B cell (primary cell): ENCODE results near the gene BMS1. TPM values are rescaled to one million over a fixed set of nuclear protein-coding genes. Genes with fewer than 3 reads are reported as not detected.

Source experiments
- ATAC-seq: fragments of 200-7000 bp; cut with Tn5 transposase; one replicate; pipeline ENCODE4 v1.10.0; 2021; ENCODE audit warnings: low read depth, mild to moderate bottlenecking, moderate number of reproducible peaks, moderate library complexity
- CTCF ChIA-PET: fragments of 350-600 bp; sonication (Branson Sonifier 250); formaldehyde crosslinking; loops from one replicate; lab custom pipeline; 2021; ENCODE audit warnings: antibody characterized with exemption, inconsistent platforms; lab: Charles Lee
- POLR2A ChIA-PET: fragments of 350-600 bp; sonication (Branson Sonifier 250); formaldehyde crosslinking; loops from one replicate; lab custom pipeline; 2021; ENCODE audit warnings: antibody characterized with exemption; lab: Charles Lee
- DNase-seq: peaks from one replicate; pipeline ENCODE4 v3.0.0; 2013
- H2AFZ ChIP-seq: 2 replicates; pipeline ENCODE4 v1.6.1; 2012; ENCODE audit warnings: mild to moderate bottlenecking, low read depth, low read length; ENCODE audit not compliant: insufficient read depth, poor library complexity, severe bottlenecking
- H3K27ac ChIP-seq, 2 donors: 1 replicate in 1 of 2; 2 replicates in 1 of 2; pipeline ENCODE4 v1.5.1; 2012 to 2013; ENCODE audit warnings: low read length in 2 of 2, mild to moderate bottlenecking in 2 of 2, moderate library complexity in 1 of 2
- H3K27me3 ChIP-seq, 4 experiments: fragments of 200-600 bp in 1 of 4; sonication (generic) in 1 of 4; replicated peaks in 1 of 4; 1 replicate in 2 of 4; 2 replicates in 2 of 4; pipeline versions ENCODE4 v1.6.1 to v1.7.0; 2013 to 2016; ENCODE audit warnings: low read length in 3 of 4, mild to moderate bottlenecking in 2 of 4, mixed read lengths in 1 of 4, moderate library complexity in 1 of 4; ENCODE audit not compliant: insufficient read depth in 4 of 4, control insufficient read depth in 3 of 4; ENCODE audit errors: control extremely low read depth in 1 of 4
- H3K36me3 ChIP-seq, 2 experiments: replicated peaks in 1 of 2; 1 replicate in 1 of 2; 2 replicates in 1 of 2; pipeline versions ENCODE4 v1.6.1 to v1.7.1; 2013; ENCODE audit warnings: low read length in 1 of 2; ENCODE audit not compliant: insufficient read depth in 2 of 2, control insufficient read depth in 1 of 2; ENCODE audit errors: control extremely low read depth in 1 of 2, extremely low read depth in 1 of 2
- H3K4me1 ChIP-seq, 2 donors: fragments of 200-600 bp in 1 of 2; sonication (generic) in 1 of 2; 1 replicate in 1 of 2; 2 replicates in 1 of 2; pipeline versions ENCODE4 v1.5.1 to v1.6.1; 2013 to 2017; ENCODE audit warnings: low read length in 2 of 2; ENCODE audit not compliant: control insufficient read depth in 2 of 2, insufficient read depth in 2 of 2
- H3K4me2 ChIP-seq: replicated peaks from 2 replicates; pipeline ENCODE3; 2012; ENCODE audit warnings: mild to moderate bottlenecking, low read depth, low read length; ENCODE audit not compliant: poor library complexity, severe bottlenecking
- H3K4me3 ChIP-seq, 5 experiments: fragments of 200-600 bp in 1 of 5; sonication (generic) in 1 of 5; 1 replicate in 3 of 5; 2 replicates in 2 of 5; pipeline versions ENCODE4 v1.5.1 to v1.7.0; 2011 to 2016; ENCODE audit warnings: low read length in 4 of 5, mild to moderate bottlenecking in 4 of 5, low read depth in 2 of 5, control low read depth in 1 of 5, moderate library complexity in 1 of 5; ENCODE audit not compliant: insufficient read depth in 1 of 5; ENCODE audit errors: control extremely low read depth in 1 of 5, extremely low read depth in 1 of 5
- H3K79me2 ChIP-seq: fragments of 200-600 bp; sonication (generic); one replicate; pipeline ENCODE4 v1.6.0; 2016; ENCODE audit warnings: low read length; ENCODE audit not compliant: control insufficient read depth, insufficient read depth
- H3K9ac ChIP-seq: fragments of 200-600 bp; sonication (generic); 2 replicates; pipeline ENCODE4 v1.6.1; 2017; ENCODE audit warnings: mild to moderate bottlenecking, low read length, moderate library complexity
- H3K9me3 ChIP-seq, 3 donors: one replicate each; pipeline versions ENCODE4 v1.6.1 to v1.7.1; 2013; ENCODE audit warnings: low read length in 2 of 3; ENCODE audit not compliant: control insufficient read depth in 2 of 3, insufficient read depth in 1 of 3; ENCODE audit errors: control extremely low read depth in 1 of 3
- H4K20me1 ChIP-seq: 2 replicates; pipeline ENCODE4 v1.6.0; 2012; ENCODE audit warnings: mild to moderate bottlenecking, low read length; ENCODE audit not compliant: insufficient read depth, control insufficient read depth, poor library complexity, severe bottlenecking
- H3K27ac Mint-ChIP-seq: one replicate; pipeline ENCODE4 v1.8.0; 2021; ENCODE audit warnings: mixed read lengths
- H3K27me3 Mint-ChIP-seq: one replicate; pipeline ENCODE4 v1.8.0; 2021; ENCODE audit warnings: mixed read lengths
- H3K4me1 Mint-ChIP-seq: one replicate; pipeline ENCODE4 v1.8.0; 2021; ENCODE audit warnings: mixed read lengths
- H3K4me3 Mint-ChIP-seq: one replicate; pipeline ENCODE4 v1.8.0; 2021; ENCODE audit warnings: mixed read lengths
- H3K9me3 Mint-ChIP-seq: one replicate; pipeline ENCODE4 v1.8.0; 2022; ENCODE audit warnings: mixed read lengths; ENCODE audit not compliant: insufficient read depth
- EZH2 ChIP-seq: IDR thresholded peaks from 2 replicates; pipeline ENCODE4 v1.6.1; 2012; ENCODE audit warnings: borderline replicate concordance, low read depth, mild to moderate bottlenecking, moderate library complexity, low read length; ENCODE audit not compliant: insufficient read depth, poor library complexity, severe bottlenecking
- WGBS: methylation state at CpG from one replicate; pipeline ENCODE4 v1.1.5; 2013; ENCODE audit warnings: missing lambda C conversion rate; ENCODE audit not compliant: insufficient coverage; 5-methylcytosine and 5-hydroxymethylcytosine counted together
- intact Hi-C: fragments of 100-400 bp; cut with micrococcal nuclease; formaldehyde crosslinking; loops from one replicate; pipeline ENCODE4 v1.10.0; 2022
- polyA plus RNA-seq: library from polyadenylated mRNA; depleted of rRNA; stranded (reverse); fragments of >200 nt; gene quantifications from 2 replicates; pipeline ENCODE4 v1.2.3, GENCODE V29; 2012
- total RNA-seq, 2 donors: library from RNA; stranded (reverse); fragments of 120-200 nt in 1 of 2; gene quantifications; 1 replicate in 1 of 2; 2 replicates in 1 of 2; pipeline versions ENCODE4 v1.2.3 to v1.2.4, GENCODE V29; 2013 to 2022
- TF ChIP-seq, protein P1 (sequence below): fragments of 200-600 bp; IDR thresholded peaks from one replicate; pipeline ENCODE4 v1.8.0; 2022; ENCODE audit warnings: antibody characterized with exemption, mild to moderate bottlenecking

The BMS1 gene
- total and polyA plus RNA-seq, 2 donors (not counting 1 experiment from before 2014, with no cell fraction given) = 3.1 to 17.5 TPM

DNA sequence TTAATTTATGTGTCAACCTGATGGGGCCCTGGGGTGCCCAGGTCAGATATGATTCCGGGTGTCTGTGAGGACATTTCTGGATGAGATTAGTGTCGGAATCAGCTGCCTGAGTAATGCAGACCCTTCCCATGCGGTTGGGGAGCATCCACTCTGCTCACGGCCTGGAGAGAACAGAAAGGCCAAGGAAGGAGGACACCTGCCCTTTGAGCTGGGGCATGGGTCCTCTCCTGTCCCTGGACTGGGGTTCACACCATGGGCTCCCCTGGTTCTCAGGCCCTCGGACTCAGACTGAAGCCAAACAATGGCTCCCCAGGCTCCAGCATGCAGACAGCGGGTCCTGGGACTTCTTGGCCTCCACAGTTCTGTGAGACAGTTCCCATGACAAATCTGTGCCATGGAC lies 94.3 kb downstream of the BMS1 start:
- H3K4me2 ChIP-seq = no peak overlapping the region
- Mint-ChIP-seq H3K27me3 (no peaks in the 10 kb centered on the region), H3K4me1 (no peaks in the 10 kb centered on the region), H3K27ac (no peak overlapping the region), H3K4me3 (no peak overlapping the region), H3K9me3 (peaks cover 7% of the 10 kb centered on the region)
- no peak for DNase-seq
- no peaks in the 10 kb centered on the region for H4K20me1 ChIP-seq
- H3K9ac ChIP-seq = no peak overlapping the region
- ChIA-PET CTCF (no interaction called here), POLR2A (no interaction called here)
- no peak overlapping the region for H3K4me3 ChIP-seq
- H3K9me3 ChIP-seq = peaks cover 0 to 14% (median 0%) of the 10 kb centered on the region in 3 donors
- no peaks in the 10 kb centered on the region for H3K79me2 ChIP-seq
- no peak overlapping the region for H3K27ac ChIP-seq
- H3K36me3 ChIP-seq = no peaks in the 10 kb centered on the region
- 86% methylated on average over 6 of the region's 6 CpGs for WGBS
- TF ChIP-seq EZH2 = no peak
- TF ChIP-seq, protein P1, sequence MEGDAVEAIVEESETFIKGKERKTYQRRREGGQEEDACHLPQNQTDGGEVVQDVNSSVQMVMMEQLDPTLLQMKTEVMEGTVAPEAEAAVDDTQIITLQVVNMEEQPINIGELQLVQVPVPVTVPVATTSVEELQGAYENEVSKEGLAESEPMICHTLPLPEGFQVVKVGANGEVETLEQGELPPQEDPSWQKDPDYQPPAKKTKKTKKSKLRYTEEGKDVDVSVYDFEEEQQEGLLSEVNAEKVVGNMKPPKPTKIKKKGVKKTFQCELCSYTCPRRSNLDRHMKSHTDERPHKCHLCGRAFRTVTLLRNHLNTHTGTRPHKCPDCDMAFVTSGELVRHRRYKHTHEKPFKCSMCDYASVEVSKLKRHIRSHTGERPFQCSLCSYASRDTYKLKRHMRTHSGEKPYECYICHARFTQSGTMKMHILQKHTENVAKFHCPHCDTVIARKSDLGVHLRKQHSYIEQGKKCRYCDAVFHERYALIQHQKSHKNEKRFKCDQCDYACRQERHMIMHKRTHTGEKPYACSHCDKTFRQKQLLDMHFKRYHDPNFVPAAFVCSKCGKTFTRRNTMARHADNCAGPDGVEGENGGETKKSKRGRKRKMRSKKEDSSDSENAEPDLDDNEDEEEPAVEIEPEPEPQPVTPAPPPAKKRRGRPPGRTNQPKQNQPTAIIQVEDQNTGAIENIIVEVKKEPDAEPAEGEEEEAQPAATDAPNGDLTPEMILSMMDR = no peak
- no peak overlapping the region for H2AFZ ChIP-seq
- H3K4me1 ChIP-seq = no peaks in the 10 kb centered on the region
- no peak for ATAC-seq
- intact Hi-C loops = no loop called here
- H3K27me3 ChIP-seq = no peaks in the 10 kb centered on the region

DNA sequence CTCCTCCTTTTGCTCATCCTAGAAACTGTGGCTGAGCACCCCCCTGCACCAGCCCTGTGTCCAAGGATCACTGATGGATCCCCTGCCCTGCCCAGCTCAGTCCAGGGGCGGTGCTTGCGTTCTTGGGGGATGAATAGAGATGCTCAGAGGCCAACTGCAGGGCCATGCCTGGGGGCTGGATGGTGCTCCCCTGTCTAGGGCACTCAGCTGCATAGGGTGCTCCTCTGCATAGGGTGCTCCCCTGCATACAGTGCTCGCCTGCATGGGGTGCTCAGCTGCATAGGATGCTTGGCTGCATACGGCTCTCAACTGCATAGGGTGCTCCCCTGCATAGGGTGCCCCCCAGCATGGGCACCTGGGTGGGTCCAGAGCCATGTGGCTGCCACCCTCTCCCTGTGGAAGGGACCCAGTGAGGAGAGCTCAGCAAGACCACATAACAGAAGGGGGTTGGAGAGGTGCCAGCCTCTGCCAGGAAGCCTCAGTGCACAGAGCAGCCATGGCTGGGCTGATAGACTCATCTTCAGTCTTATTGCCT lies 95.0 kb downstream of the BMS1 start:
- intact Hi-C loops = no loop called here
- H3K9me3 ChIP-seq = peaks cover 0 to 19% (median 0%) of the 10 kb centered on the region in 3 donors
- no peaks in the 10 kb centered on the region for H3K36me3 ChIP-seq
- 83% methylated on average over 4 of the region's 4 CpGs for WGBS
- no peaks in the 10 kb centered on the region for H3K27me3 ChIP-seq
- no peak for ATAC-seq
- no peak overlapping the region for H3K4me2 ChIP-seq
- TF ChIP-seq, protein P1 = no peak
- TF ChIP-seq EZH2 = no peak
- no peak overlapping the region for H2AFZ ChIP-seq
- no peak overlapping the region for H3K27ac ChIP-seq
- Mint-ChIP-seq H3K9me3 (peaks cover 11% of the 10 kb centered on the region), H3K4me3 (no peak overlapping the region), H3K27ac (no peak overlapping the region), H3K4me1 (no peaks in the 10 kb centered on the region), H3K27me3 (no peaks in the 10 kb centered on the region)
- no peaks in the 10 kb centered on the region for H3K4me1 ChIP-seq
- POLR2A ChIA-PET = no interaction called here
- no peaks in the 10 kb centered on the region for H4K20me1 ChIP-seq
- CTCF ChIA-PET = no interaction called here
- no peaks in the 10 kb centered on the region for H3K79me2 ChIP-seq
- H3K4me3 ChIP-seq = no peak overlapping the region
- H3K9ac ChIP-seq = no peak overlapping the region
- no peak for DNase-seq
